Colonic mucosa (tissue), 4 donors: ENCODE results near the gene SLC7A5. TPM values are rescaled to one million over a fixed set of nuclear protein-coding genes. Genes with fewer than 3 reads are reported as not detected.
A peak's percentile ranks its signal among the peaks of the same experiment; 100 is the strongest.

Experiments
- DNase-seq: peaks from one replicate; pipeline ENCODE4 v3.0.0-alpha.2; 2020
- H3K27ac ChIP-seq: fragments of 200-600 bp; one replicate; pipeline ENCODE4 v1.8.0; 2021
- H3K27me3 ChIP-seq: fragments of 200-600 bp; one replicate; pipeline ENCODE4 v1.8.0; 2021
- H3K36me3 ChIP-seq: fragments of 200-600 bp; one replicate; pipeline ENCODE4 v1.8.0; 2021
- H3K4me1 ChIP-seq: fragments of 200-600 bp; one replicate; pipeline ENCODE4 v1.8.0; 2021; ENCODE audit warnings: mild to moderate bottlenecking
- H3K4me3 ChIP-seq: fragments of 200-600 bp; one replicate; pipeline ENCODE4 v1.8.0; 2021
- H3K9ac ChIP-seq, 2 donors: one replicate each; pipeline ENCODE4 v1.7.0; 2013; ENCODE audit warnings: control low read depth in 2 of 2, low read depth in 2 of 2, low read length in 2 of 2
- H3K9me3 ChIP-seq: fragments of 200-600 bp; one replicate; pipeline ENCODE4 v1.8.0; 2021
- intact Hi-C: fragments of 100-400 bp; cut with DNase I; formaldehyde crosslinking; loops from one replicate; pipeline ENCODE4 v1.14.1; 2022
- microRNA-seq: library from miRNA; unstranded; fragments of <30 nt; microRNA quantifications from one replicate; pipeline ENCODE4, GENCODE V29; 2019
- total RNA-seq, 2 donors: library from RNA; stranded (reverse); fragmentation: NEBNext Ultra II Directional in 1 of 2; extraction: Animal tissue kit (Norgen Biotek cat#: 25700) in 1 of 2; gene quantifications; one replicate each; pipeline ENCODE4 v1.2.1, GENCODE V29; 2021
- TF ChIP-seq, protein P1 (sequence below): fragments of 200-600 bp; IDR thresholded peaks from one replicate; pipeline ENCODE4 v1.8.0; 2022; ENCODE audit warnings: antibody characterized with exemption, mild to moderate bottlenecking
- donor health status: healthy.
- donor health status: DM: no; HTN: no; CAD: no.
- donor health status: DM: no; HTN: no; CAD: no.

SLC7A5 gene
- total RNA-seq, 2 donors from 2014 or later: 9.5 to 26.2 TPM

DNA sequence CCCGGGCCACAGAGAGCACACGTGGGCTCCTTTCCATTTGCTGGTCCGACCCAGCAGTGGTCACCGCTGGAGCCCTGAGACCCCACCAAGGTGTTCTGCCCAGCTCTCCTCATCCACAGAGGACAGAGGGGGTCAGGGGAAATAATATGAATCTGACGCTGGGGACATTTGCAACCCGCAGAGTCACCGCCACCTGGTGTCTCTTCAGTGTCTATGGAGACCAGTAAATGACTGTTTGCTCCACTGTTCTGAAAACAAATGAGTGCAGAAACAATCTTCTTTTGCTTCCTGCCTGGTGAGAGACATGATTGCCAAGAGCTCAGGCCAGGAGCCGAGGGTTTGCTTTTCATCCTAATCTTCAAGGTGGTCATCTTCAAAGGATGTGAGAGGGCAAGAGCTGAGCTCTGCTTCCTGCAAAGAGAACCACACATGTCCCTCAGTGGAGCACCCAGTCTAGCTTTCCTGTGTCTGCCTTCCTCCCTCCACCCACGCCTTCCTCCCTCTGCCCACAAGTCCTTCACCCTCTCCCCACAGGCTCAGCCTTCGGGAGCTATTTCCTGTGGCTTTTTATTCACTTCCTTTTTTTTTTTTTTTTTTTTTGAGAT, 88.8 kb downstream of the SLC7A5 start:
- H3K9ac ChIP-seq: peak overlapping the region in 1 of 2 donors; percentile 12
- H3K4me1 ChIP-seq: no peaks in the 10 kb centered on the region
- no peaks in the 10 kb centered on the region for H3K27me3 ChIP-seq
- H3K27ac ChIP-seq: no peak overlapping the region
- peak; percentile 33 for DNase-seq
- no peaks in the 10 kb centered on the region for H3K36me3 ChIP-seq
- intact Hi-C loops: no loop called here
- TF ChIP-seq, protein P1, sequence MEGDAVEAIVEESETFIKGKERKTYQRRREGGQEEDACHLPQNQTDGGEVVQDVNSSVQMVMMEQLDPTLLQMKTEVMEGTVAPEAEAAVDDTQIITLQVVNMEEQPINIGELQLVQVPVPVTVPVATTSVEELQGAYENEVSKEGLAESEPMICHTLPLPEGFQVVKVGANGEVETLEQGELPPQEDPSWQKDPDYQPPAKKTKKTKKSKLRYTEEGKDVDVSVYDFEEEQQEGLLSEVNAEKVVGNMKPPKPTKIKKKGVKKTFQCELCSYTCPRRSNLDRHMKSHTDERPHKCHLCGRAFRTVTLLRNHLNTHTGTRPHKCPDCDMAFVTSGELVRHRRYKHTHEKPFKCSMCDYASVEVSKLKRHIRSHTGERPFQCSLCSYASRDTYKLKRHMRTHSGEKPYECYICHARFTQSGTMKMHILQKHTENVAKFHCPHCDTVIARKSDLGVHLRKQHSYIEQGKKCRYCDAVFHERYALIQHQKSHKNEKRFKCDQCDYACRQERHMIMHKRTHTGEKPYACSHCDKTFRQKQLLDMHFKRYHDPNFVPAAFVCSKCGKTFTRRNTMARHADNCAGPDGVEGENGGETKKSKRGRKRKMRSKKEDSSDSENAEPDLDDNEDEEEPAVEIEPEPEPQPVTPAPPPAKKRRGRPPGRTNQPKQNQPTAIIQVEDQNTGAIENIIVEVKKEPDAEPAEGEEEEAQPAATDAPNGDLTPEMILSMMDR: no peak
- H3K4me3 ChIP-seq: no peak overlapping the region
- H3K9me3 ChIP-seq: no peaks in the 10 kb centered on the region

Small RNAs within 50 kb of the gene (microRNA-seq; reads per million reads assigned to microRNA genes)
- gene MIR6775: not detected

Other genes starting within 250 kb of the SLC7A5 start
- gene KLHDC4, start 103.5 kb downstream of the SLC7A5 start, total RNA-seq: 10 to 100 TPM; 21.8 to 79.4 TPM
- not detected for gene CA5A, start 67.0 kb upstream of the SLC7A5 start, total RNA-seq
- 10 to 100 TPM; 18.6 to 29.7 TPM for gene BANP, start 81.9 kb upstream of the SLC7A5 start, total RNA-seq